SKM-1 (cell line): ENCODE results near the gene CES4A.
"Not testable (repeated sequence)": the region's sequence is repeated elsewhere in the genome, so short reads cannot be mapped to it uniquely, and the experiment has no call there.

Experiments
- DNase-seq: peaks from one replicate; lab custom pipeline; 2025; ENCODE audit not compliant: unreplicated experiment; lab: John Stamatoyannopoulos, UW

CES4A gene

GRCh38 chr16:66983033-66983432 is 5.4 kb upstream of the CES4A start:
- DNase-seq: no peak

- no peak for DNase-seq
These were observed 3.5 kb upstream of the CES4A start for GRCh38 chr16:66984892-66985311.

GRCh38 chr16:66986559-66986958 is 1.8 kb upstream of the CES4A start:
- DNase-seq: no peak

GRCh38 chr16:66991545-66992077 is 3.2 kb downstream of the CES4A start:
- DNase-seq: no peak

- not testable (repeated sequence) for DNase-seq
These were observed 5.2 kb downstream of the CES4A start for GRCh38 chr16:66993558-66993957.

- no peak for DNase-seq
These were observed 8.1 kb downstream of the CES4A start for GRCh38 chr16:66996324-66996982.

- DNase-seq: no peak
These were observed 8.6 kb downstream of the CES4A start for GRCh38 chr16:66996983-66997358.

GRCh38 chr16:67000384-67001351 is 12.3 kb downstream of the CES4A start:
- no peak for DNase-seq

GRCh38 chr16:67001726-67002125 is 13.3 kb downstream of the CES4A start:
- DNase-seq: no peak

GRCh38 chr16:67006930-67007658 is 18.7 kb downstream of the CES4A start:
- no peak for DNase-seq

- no peak for DNase-seq
These were observed 20.8 kb downstream of the CES4A start for GRCh38 chr16:67009158-67009557.

- no peak for DNase-seq
These were observed 22.9 kb downstream of the CES4A start for GRCh38 chr16:67011274-67011673.

GRCh38 chr16:67013233-67013822 is 24.9 kb downstream of the CES4A start:
- DNase-seq: no peak

GRCh38 chr16:67013823-67014633 is 25.6 kb downstream of the CES4A start:
- no peak for DNase-seq

GRCh38 chr16:67014634-67015312 is 26.4 kb downstream of the CES4A start:
- no peak for DNase-seq

GRCh38 chr16:67015313-67015731 is 26.9 kb downstream of the CES4A start:
- DNase-seq: no peak

- no peak for DNase-seq
These were observed 27.8 kb downstream of the CES4A start for GRCh38 chr16:67016143-67016542.

GRCh38 chr16:67016681-67017420 is 28.5 kb downstream of the CES4A start:
- DNase-seq: no peak

GRCh38 chr16:67017421-67017750 is 29.0 kb downstream of the CES4A start:
- DNase-seq: no peak
